HUDEP-2 (cell line): ENCODE data around the gene DGKG.
A peak's percentile ranks its signal among the peaks of the same experiment; 100 is the strongest.

ENCODE experiments used
- DNase-seq, 76 experiments: peaks; one replicate each; lab custom pipeline; 2025; ENCODE audit not compliant: unreplicated experiment in 76 of 76; lab: John Stamatoyannopoulos, UW

DGKG gene

DNA sequence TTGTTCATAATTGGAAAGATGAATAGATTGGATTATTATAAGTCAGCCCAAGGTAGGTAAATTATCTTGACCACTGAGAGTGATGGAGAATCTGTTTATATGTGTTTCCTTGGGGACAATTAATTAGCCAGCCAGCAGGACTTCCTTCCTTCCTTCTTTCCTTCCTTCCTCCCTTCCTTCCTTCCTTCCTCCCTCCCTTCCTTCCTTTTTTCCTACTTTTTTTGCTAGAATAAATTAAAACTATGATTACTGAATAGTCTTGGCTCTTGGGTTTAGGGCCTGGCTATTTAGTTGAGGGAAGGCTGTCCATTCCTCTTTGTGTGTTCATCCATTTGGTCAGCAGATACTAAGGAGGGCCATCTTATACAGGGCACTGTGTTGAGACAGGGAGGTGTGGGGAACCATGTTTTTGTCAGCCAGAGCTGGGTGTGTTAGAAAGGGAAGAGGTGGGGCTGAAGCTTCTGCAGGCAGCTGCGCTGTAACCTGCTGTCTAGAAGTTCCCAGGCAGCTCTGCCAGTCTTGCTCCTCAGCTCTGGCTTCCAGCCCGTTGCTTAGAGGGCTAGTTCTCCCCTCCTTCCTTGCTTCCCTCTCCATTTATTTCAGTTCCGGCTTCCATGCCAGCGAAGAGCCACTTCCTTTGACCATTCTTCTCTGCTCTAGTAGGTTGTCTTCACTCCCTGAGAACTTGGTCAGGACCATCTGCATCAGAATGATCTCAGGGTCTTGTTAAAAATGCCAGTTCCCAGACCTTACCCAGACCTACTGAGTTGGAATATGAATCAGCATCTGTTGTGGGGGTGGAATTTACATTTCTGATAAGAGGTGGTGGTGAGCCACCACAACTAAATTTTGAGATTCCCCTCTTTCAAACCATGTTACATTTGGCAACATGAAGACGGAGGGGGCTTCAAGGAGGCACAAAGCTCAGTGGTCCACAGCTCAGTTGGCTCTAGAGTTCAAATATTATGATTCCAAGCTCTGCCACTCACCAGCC, 113.9 kb downstream of the DGKG start:
- DNase-seq, result peak in 11 of 76 experiments; percentile 1 to 31 (median 7)

DNA sequence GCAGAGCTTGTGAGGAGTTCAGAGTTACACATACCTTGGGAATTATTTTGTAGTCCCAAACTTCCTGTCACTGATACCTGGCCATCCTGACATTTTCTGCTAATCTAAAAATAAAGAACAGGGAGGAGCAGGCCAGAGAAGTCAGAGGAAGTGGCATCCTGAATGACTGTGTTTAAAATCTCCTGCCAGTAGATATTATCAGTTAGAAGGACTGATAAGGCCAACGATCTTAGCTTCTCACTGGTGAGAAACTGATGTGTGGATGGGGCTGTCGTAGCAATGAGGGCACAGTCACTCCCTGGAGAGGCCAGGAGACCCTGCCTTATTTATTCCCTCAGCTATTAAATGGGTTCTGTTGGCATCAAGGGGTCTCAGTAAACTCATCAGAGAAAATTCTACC, 115.1 kb downstream of the DGKG start:
- DNase-seq, result no peak

DNA sequence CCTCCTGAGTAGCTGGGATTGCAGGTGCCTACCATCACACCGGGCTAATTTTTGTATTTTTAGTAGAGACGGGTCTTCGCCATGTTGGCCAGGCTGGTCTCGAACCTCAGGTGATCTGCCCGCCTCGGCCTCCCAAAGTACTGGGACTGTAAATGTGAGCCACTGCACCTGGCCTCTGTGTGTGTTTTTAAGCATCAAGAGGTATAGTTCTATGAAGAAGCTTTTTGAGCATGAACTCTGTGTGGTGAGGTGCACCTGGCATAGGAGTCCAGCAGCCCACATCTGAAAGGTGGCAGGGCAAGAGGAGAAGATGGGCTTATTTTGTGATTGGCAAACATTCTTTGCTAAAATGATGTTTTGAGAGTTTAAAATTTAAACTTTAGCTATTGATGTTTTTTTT, 118.0 kb downstream of the DGKG start:
- DNase-seq, result no peak

DNA sequence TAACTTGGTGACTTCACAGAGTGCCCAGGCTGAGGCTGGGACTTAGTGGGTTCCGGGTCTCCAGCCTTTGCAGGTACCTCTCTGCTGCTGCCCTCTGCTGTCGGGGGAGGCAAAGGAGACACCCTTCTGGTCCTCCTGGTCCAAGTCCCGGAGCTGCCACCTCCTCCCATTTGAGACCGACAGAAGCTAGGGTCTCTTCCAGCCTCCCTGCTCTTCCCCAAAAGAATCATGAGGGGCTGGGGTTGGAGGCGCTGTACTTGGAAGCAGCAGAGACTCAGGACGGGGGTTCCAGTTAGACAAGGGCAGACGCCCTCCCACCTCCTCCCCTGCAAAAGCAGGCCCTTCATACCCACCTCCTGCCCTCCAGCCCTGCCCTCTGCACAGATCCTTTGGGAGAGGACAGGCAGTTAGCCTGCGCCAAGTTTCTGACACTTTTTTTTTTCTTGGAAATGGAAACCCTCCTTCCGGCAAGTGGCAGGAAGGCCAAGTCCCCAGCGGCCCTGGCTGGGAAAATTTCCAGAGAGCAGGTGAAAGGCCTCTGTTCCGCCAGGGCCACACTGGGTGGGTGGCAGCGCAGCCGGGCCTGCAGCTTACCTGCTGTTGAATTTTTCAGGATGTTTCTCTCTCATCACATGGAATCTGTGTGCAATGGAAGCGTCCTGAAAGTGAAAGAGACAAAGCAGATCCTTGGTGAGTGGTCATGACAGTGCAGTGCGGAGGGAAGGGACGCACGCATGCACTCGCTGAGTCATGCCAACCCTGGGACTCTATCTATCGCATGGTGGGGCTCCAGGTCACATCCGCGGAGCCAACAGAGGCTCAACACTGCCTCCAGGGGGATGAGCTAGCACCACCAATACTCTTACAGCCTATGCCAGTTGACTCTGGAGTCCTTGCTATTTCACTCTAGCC, 119.9 kb downstream of the DGKG start:
- peak in 73 of 76 experiments; percentile 25 to 87 (median 71) for DNase-seq

DNA sequence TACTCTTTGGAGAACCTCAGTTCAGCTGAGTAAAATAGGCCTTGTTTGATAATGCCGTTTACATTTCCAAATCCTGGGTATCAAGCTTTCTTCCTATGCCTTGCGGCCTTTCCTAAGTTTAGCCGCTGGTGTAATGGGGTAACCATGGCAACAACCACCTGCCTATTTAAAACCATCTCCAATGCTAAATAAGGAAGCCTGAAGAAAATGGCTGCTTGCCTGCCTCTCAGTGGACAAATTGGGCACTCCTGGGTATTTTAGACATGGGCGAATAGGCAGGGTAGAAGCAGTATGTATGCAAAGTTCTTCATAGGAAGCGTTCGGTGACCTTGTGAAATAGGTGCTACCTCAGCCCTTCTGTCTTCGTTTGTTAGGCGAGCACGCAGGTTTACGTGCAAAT, 122.7 kb downstream of the DGKG start:
- no peak for DNase-seq

DNA sequence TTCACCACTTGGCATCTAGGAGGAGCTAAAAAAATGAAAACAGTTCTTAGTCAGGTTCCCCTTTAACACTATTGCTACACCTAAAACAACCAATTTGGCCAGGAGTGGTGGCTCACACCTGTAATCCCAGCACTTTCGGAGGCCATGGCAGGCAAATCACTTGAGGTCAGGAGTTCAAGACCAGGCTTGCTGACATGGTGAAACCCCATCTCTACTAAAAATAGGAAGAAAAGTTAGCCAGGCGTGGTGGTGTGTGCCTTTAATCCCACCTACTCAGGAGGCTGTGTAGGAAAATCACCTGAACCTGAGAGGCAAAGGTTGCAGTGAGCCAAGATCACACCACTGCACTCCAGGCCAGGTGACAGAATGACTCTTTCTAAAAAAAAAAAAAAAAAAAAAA, 124.1 kb downstream of the DGKG start:
- DNase-seq, result no peak

DNA sequence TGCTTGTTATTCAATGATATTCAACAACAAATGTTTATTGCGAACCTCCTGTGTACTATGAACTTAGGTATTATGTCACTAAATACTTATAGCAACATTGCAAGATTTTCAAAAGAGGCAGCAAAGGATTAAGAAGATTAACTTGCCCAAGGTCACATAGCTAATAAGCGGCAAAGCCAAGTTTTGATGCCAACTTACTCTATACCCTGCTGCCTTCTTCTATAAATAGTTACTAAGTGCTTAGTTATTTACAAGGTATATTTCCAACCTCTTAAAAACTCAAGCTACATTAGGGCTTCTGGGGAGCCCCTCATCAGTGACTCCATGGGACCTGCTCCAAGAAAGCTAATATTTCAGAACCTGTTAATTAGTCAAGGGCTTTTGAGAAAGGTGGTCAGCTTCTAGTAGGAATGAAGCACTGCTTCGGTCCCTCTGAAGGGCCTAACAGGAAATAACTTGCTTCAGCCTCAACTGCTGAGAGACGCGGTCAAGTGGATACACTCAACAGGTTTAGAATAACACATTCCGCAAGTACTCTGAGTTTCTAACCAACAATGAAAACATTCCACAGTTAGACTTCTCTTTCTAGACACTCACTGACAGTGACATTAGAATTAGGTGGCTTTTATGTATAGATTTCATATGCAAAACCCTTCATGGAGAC, 125.5 kb downstream of the DGKG start:
- DNase-seq, result no peak

DNA sequence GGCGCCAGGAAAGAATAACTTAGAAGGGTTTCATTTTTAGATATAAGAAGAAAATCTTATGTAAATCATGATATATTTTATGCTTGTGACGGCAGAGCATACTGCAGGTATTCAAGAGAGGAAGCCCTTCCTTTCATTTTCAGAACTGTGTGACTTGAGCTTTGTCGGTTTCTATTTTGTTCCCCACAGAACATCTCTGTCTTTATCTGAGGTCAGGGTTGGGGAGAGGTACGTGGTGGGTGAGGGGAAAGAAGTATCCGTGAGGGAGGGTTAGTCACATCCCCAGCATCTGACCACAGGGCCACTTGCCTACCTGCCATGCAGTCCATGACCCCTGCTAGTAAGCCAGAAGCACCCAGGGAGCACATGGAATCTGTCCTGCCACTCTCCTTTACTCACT, 126.5 kb downstream of the DGKG start:
- DNase-seq, result no peak

DNA sequence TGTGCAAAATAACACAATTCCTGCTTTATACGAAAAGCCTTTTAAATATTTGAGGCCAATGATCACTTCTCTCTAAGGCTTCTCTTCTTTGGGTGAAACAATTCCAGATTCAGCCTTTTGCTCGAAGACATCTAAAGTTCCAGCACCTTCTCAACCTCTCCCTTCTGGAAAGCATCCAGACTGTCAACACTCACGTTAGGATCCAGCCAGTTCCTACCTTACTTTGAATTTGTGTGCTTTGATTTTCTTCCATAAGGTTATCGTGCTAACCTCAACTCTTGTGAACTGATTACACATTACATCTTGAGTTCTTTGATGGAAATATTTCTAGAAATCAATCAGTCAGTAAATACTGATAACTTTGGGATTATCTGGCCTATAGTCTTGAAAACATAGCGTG, 127.9 kb downstream of the DGKG start:
- DNase-seq, result no peak

DNA sequence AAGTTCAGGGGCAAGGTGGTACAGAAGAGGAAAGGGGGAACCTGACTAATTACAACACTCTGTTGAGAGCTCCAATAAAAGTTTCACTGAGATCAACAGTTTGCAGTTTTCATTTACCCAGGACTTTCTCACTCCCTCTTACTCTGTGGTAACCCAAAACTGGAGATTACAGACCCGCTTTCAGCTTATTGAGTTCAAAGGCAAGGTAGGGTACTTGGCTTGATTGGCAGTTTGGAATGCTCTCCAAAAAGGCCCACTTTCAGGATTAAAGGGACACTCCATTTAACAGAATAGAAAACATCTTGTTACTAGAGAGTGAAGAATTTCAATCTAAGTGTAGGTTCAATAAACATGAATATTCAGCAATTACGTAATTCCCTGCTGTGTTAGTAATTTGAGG, 135.6 kb downstream of the DGKG start:
- DNase-seq, result no peak

DNA sequence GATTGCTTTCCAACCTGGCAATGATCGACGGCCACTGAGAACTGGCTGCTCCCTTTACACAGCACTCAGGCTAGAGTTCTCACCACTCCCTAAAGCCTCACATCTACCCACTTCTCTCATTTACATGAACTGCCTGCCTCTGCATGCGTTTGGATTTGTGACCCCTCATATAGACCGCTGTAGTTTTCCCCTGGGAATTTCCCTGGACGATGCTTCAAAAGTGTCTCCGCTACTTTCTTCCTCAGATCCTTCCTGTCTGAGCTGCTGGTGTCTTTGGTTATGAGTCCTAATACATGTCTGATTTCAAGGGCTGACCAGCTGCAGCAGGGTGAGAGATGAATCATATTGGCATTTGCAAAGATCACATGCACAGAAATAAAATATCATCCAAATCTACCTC, 136.4 kb downstream of the DGKG start:
- DNase-seq, result no peak

DNA sequence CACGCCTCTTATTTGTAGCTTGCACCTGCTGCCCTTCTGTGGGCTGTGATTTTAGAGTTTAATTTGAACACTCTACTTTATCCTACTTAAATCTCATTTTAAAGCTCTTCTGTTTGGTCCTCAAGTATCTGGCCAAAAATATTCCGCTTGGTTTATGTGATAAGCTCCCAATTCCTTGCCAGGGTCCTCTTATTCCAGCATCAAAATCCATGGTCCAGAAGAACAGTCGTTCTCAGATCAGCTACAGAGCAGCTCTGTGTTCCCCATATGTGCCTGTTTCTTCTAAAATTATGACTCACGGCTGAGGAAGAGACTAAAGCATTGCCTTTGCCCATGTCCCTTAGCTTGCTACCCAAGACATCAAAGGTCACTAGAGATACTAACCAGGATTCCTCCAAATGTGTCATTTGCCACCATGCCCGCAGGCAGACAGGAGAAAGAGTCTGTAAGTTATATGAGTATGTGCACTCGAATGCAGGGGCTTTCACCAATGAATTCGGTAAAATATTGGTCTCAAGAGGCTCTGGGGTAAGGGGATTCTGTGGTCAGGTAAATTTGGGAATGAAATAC, 137.9 kb downstream of the DGKG start:
- no peak for DNase-seq

DNA sequence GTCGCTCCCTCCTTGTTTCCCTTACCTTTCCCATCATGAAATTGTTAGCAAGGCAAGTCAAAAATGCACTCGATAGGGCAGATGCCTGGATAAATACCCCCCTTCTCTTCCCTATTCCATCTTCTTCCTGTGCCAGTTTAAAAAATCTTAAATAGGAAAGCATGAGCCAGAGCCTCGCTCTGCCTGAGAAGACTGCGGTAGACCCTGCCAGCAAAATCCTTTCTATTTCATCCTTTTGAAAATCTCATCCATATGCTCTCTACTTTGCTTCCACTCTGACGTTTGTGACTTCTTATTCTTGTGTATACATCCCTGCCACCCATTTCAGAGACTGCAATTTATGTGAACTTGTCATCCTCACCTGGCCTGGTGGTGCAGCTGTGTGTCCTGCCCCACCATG, 138.6 kb downstream of the DGKG start:
- DNase-seq, result no peak

DNA sequence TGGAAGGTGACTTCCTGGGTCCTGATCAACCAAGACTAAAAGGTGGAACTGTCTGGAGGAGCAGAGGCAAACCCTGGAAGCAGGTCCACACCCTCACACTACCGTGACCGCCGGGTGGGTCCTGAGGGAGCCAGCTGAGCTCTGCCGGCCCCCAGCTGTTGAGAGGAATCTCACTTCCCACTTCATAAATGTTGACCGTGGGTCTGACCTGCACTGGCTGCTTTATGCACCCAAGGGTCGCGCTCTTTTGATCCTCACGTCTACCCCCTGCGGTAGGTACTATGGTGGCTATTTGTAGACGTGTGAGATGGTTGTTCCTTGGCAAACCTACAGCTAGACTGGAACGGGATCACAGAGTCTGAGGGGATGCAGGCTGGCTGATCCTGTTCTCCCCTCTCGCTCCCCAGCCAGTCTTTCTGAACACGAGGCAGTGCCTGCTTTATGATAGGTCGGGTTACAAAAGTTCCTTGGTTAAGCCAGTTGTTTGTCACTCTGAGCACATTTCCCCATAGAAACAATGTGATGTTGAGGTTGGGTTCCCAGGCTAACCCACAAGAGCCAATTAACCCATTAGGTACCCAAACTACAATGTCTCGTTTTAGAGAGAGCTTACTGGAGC, 140.2 kb downstream of the DGKG start:
- DNase-seq, result no peak

DNA sequence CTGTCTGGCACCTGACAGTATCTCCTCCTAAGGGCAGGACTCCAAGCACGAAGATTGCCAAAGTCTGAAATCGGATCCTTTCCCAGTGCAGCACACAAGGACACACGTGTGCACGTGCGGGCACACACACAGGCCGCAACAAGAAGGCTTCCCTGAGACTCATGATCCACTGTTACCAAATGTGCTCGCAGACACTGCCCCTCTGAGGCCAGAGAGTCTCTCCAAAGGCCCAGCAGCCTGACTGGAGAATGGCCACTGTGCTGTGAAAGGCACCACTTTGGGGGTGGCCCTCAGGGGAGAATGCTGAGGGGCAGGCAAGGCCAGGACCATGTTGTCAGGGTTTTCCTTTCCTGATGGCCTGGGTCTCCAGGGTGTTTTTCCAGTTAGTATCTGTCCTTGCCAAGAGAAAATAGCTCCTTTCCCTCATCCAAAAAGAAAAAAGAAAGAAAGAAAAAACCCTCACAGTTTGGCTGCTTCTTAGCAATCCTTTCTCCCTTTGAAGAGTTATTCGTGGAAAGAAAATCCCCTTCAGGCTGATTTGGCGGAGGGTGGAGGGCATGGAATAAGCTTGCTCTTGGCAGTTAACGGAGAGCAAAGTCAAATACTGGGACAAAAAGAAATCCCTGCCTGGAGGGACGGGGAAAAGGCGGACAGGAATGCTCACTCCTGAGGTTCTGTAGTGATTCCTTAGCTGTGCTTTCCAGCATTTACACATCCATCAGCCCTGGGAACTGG, 141.0 kb downstream of the DGKG start:
- DNase-seq, result no peak

DNA sequence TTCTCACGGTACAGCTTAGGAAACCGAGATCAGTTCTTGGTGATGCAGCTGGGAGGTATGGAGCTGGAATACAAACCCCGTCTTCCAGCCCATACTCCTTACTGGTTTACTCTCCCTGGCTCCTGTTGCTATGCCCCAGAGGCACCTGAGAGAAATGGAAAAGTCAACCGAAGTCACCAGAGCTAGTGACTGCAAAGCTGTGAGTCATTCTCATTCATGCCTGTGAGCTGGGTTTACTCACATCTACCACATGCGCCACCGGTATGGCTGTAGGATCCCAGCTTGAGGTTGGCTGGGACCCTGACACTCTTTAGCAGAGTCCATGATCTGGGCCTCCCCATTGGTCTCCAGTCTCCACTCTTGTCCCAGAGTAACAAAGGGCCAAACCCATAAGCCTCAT, 141.7 kb downstream of the DGKG start:
- DNase-seq, result no peak

DNA sequence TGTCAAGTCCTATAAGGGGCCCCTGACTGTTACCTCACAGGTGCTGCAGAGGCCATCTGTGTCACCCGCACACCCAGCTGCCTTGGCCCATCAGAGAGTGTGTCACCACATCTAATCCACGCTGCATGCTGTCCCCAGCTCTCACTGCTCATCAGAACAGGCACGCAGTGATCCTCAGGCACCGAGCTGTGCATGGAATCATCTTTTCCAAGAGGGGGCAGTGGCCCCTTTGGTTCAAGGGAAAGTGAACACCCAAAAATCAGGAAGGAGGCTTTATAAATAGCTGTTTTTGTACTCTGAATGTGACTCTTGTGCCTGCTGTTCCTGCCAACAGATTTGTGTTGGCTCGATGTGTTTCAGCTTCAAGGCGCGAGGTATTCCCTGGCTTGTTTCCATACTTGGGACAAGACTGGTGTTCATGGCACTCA, 142.8 kb downstream of the DGKG start:
- no peak for DNase-seq

DNA sequence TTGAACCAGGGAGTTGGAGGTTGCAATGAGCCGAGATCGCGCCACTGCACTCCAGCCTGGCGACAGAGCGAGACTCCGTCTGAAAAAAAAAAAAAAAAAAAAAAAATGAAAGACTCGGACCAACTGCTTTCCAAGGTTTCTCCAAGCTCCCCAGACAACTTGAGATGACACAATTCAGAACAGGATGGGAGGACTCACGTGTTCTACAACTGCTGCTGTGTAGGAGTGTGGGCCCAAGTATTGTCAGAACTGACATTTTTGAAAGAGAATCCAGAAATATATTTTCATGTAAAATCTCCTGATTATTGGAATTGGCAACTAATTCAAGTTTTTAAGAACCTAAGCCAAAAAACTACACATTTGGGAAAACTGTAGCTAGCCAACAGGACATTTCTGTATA, 143.6 kb downstream of the DGKG start:
- DNase-seq, result no peak

DNA sequence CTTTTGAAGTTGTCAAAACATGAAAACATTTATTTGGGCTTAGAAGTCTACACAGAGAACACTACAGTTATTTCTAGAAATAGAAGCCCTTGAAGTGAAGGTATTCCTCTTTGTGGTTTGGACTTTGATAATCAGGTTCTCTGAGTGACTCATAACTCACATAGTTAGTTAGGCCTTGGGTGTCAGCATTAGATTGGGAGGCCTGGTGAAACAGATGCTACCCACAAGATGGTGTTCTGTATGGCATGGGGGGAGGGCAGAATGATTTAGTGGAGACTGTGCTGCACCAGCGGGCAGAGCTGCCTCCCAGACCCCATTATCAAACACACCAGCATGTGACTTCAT, 144.2 kb downstream of the DGKG start:
- peak in 29 of 76 experiments; percentile 1 to 56 (median 15) for DNase-seq
